ENCODE measurements around the gene ITPRID1. TPM values are rescaled to one million over a fixed set of nuclear protein-coding genes. Genes with fewer than 3 reads are reported as not detected.
A peak's percentile ranks its signal among the peaks of the same experiment; 100 is the strongest.
"Not testable (repeated sequence)": the region's sequence is repeated elsewhere in the genome, so short reads cannot be mapped to it uniquely, and the experiment has no call there.

The ITPRID1 gene
- 0.25 TPM for polyA plus RNA-seq
- long read RNA-seq, donor 1 = 0 reads
- long read RNA-seq, donor 2 = 0 reads
- long read RNA-seq, donor 3 = 0 reads
- long read RNA-seq, donor 4 = 0 reads
- long read RNA-seq, donor 5 = 0 reads
- long read RNA-seq, donor 6 = 0 reads
- long read RNA-seq, donor 7 = 0 reads
- long read RNA-seq, donor 8 = 0 reads
- long read RNA-seq, donor 9 = 0 reads
- long read RNA-seq, donor 10 = 0 reads
- long read RNA-seq, donor 11 = 0 reads

DNA sequence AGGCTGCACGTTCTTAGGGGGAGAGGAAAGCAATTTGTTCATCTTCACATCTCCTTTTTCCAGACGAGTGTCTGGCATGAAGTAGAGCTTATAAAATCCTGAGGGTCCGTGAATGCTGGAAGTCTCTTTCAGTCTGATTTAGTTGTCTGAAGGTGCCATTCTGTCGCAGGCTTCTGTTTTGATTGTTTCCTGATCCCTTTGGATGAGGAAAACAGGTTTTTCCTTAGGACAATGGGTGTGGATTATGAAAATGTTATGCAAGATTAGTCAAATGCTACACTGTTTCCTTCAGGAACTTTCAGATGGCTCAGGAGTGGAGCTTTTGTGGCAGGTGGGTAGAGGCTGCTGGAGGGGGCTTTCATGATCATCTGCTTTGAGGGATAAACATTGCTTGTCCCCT lies at the start of gene ITPRID1:
Gene ITPRID1 (plus strand): TSS at position 301 of the 400 bp plus-strand sequence. CDS start 38,935 bp downstream, outside the sequence.
- Histone ChIP-seq H3K4me3 (ENCODE audit: low read length) (no peak within 1 kb of the TSS), H3K9me3 (ENCODE audit: control insufficient read depth, low read depth, low read length) (peaks cover 5% of the 10 kb centered on the region), H3K36me3 (ENCODE audit: control insufficient read depth, insufficient read depth, low read length) (no peaks in the 10 kb centered on the region), H3K27me3 (ENCODE audit: control insufficient read depth, insufficient read depth, low read length) (no peaks in the 10 kb centered on the region), H3K27ac (ENCODE audit: low read length) (no peak within 1 kb of the TSS), H3K4me1 (ENCODE audit: control insufficient read depth, insufficient read depth, low read length) (no peaks in the 10 kb centered on the region)
- no CpG with 5 or more reads among the region's 4 CpGs for WGBS (ENCODE audit: insufficient coverage, low lambda C conversion rate)
- DNase-seq = no peak

DNA sequence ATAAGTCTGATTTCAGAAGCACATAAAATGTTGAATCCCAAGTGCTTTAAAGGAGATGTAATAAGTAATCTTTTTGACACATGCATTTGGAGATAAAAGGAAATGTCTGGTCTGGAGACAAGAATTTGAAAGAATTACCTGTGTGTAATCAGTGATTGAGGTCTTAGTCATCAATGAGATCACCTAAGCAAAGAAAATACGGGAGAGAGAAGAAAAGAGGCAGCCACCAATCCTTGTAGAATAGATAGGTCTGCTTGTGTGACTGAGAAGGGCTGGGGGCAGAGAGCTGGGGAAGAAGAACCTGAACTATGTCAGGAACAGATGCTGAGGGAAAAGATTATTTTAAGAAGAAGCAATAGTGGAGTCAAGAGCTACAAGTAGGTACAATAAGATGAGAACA lies 49.3 kb upstream of the ITPRID1 start:
- WGBS (ENCODE audit: insufficient coverage, low lambda C conversion rate) = no CpG with 5 or more reads among the region's 1 CpG
- peak in 1 of 2 donors; percentile 1 for DNase-seq
- H3K4me1 ChIP-seq (ENCODE audit: control insufficient read depth, insufficient read depth, low read length) = no peaks in the 10 kb centered on the region
- no peak overlapping the region for H3K27ac ChIP-seq (ENCODE audit: low read length)
- H3K36me3 ChIP-seq (ENCODE audit: control insufficient read depth, insufficient read depth, low read length) = no peaks in the 10 kb centered on the region
- H3K4me3 ChIP-seq (ENCODE audit: low read length) = no peak overlapping the region
- no peaks in the 10 kb centered on the region for H3K9me3 ChIP-seq (ENCODE audit: control insufficient read depth, low read depth, low read length)
- H3K27me3 ChIP-seq (ENCODE audit: control insufficient read depth, insufficient read depth, low read length) = no peaks in the 10 kb centered on the region

DNA sequence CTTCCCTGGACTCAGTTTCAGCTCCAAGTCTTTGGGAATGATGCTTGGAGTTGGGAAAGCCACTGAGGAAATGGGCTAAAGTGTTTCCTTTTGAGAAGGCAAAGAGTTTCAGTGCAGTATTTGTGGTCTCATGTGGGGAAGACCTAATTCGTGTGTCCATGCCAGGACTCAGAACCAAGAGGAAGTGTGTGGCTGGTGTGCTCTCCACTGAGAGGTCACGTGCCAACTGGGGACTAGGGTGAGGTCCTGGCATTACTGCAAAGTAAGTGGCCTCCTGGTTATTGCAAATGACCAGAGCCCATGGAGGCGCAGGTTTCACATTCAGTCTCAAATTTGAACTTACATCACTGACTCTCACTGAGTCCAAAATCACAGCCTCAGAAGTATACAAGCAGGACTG lies 48.6 kb upstream of the ITPRID1 start:
- H3K36me3 ChIP-seq (ENCODE audit: control insufficient read depth, insufficient read depth, low read length) = no peaks in the 10 kb centered on the region
- no peaks in the 10 kb centered on the region for H3K9me3 ChIP-seq (ENCODE audit: control insufficient read depth, low read depth, low read length)
- H3K4me3 ChIP-seq (ENCODE audit: low read length) = no peak overlapping the region
- DNase-seq = no peak
- H3K4me1 ChIP-seq (ENCODE audit: control insufficient read depth, insufficient read depth, low read length) = no peaks in the 10 kb centered on the region
- no peaks in the 10 kb centered on the region for H3K27me3 ChIP-seq (ENCODE audit: control insufficient read depth, insufficient read depth, low read length)
- no CpG with 5 or more reads among the region's 3 CpGs for WGBS (ENCODE audit: insufficient coverage, low lambda C conversion rate)
- H3K27ac ChIP-seq (ENCODE audit: low read length) = no peak overlapping the region

DNA sequence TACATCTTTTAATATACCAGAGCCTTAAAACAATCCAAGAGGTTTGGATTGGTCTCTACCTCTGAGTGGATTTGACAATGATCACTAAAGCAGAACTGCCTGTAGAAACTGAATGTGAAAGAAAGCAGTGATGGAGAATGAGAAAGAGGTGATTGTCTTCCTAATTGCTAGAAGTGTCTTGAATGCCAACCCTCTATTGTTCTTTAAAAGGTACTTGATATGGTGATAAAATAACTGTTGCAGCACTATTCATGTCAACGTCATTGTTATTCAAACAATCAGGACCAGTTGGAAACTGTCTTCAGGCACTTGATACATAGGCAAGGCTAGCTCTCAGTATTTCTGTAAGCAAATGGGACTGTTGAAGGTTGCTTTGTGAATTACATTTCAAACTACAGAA lies 47.9 kb upstream of the ITPRID1 start:
- no peak overlapping the region for H3K4me3 ChIP-seq (ENCODE audit: low read length)
- DNase-seq = no peak
- no peaks in the 10 kb centered on the region for H3K36me3 ChIP-seq (ENCODE audit: control insufficient read depth, insufficient read depth, low read length)
- no peaks in the 10 kb centered on the region for H3K4me1 ChIP-seq (ENCODE audit: control insufficient read depth, insufficient read depth, low read length)
- no peak overlapping the region for H3K27ac ChIP-seq (ENCODE audit: low read length)
- H3K27me3 ChIP-seq (ENCODE audit: control insufficient read depth, insufficient read depth, low read length) = no peaks in the 10 kb centered on the region
- no CpG with 5 or more reads among the region's 1 CpG for WGBS (ENCODE audit: insufficient coverage, low lambda C conversion rate)
- H3K9me3 ChIP-seq (ENCODE audit: control insufficient read depth, low read depth, low read length) = no peaks in the 10 kb centered on the region

DNA sequence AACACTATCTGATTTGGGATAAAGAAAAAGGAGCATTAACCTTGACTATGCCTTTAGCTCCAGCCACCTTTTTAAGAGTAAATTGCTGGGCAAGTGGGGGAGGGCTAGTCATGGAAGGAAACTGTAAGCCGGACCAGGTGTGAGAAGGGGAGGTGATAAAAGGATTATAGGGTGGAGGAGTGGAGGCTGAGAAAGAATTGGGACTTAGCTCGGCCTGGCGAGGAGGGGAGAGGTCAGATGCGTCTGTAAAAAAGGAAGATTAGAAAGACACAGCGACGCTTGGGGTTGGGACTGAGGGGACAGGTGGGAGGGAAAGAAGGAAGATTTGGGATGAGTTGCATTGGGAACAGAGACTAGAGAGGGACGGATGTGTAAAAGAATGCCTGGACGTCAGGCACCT lies 43.0 kb upstream of the ITPRID1 start:
- not testable (repeated sequence) for H3K9me3 ChIP-seq (ENCODE audit: control insufficient read depth, low read depth, low read length); H3K4me1 ChIP-seq (ENCODE audit: control insufficient read depth, insufficient read depth, low read length); H3K4me3 ChIP-seq (ENCODE audit: low read length); H3K27ac ChIP-seq (ENCODE audit: low read length); DNase-seq; H3K36me3 ChIP-seq (ENCODE audit: control insufficient read depth, insufficient read depth, low read length); H3K27me3 ChIP-seq (ENCODE audit: control insufficient read depth, insufficient read depth, low read length)
- 70% methylated on average over 2 of the region's 8 CpGs for WGBS (ENCODE audit: insufficient coverage, low lambda C conversion rate)

DNA sequence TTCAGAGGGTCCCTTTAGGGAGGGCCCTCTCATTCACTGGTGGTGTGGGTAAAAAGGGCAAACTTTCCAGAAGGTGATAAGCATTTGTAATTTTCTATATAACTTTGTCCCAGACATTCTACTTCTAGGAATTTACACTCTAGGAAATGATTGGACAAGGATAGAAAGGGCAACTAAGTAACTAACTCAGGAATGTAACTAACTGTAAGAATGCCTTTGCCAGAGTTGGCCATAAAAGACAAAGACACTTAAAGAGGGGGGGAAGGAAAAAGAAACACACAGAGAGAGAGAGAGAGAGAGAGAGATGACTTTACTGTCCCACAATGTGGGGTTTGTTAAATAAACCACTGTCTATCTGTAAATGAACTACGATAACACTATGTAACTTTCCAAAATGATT lies 38.5 kb upstream of the ITPRID1 start:
- Histone ChIP-seq H3K9me3 (ENCODE audit: control insufficient read depth, low read depth, low read length) (no peaks in the 10 kb centered on the region), H3K36me3 (ENCODE audit: control insufficient read depth, insufficient read depth, low read length) (no peaks in the 10 kb centered on the region), H3K4me1 (ENCODE audit: control insufficient read depth, insufficient read depth, low read length) (no peaks in the 10 kb centered on the region), H3K27me3 (ENCODE audit: control insufficient read depth, insufficient read depth, low read length) (no peaks in the 10 kb centered on the region), H3K4me3 (ENCODE audit: low read length) (no peak overlapping the region), H3K27ac (ENCODE audit: low read length) (no peak overlapping the region)
- no CpG with 5 or more reads among the region's 1 CpG for WGBS (ENCODE audit: insufficient coverage, low lambda C conversion rate)
- DNase-seq = no peak

DNA sequence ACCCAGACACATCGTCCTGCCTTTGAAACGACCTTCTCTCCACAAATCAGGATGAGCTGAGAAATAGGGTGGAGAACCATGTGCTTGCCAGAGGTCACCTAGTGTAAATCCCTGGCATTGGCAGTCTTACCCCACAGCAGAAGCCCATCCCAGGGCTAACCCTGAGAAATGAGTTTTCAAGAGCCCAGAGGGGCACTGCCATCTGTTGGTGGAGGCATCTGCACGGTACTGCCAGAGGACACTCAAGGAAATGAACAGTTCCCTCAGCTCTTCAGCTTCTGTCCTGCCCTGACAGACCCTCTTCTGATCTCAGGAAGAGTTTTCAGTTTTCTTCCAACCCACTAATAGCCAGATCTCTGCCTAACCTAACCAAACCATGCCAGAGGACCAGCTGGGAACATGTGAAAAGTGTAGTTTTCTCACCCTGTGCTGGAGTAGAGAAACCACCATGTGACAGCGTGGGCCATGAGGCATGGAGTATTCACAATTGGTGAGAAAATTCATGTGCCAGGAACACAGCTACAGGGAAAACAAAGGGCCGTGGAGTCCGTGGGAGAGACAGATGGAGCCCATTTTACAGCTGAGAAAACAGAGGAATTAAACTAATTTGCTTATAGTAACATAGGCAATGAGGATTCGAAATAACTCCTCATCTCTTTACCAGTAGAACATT lies 37.7 kb upstream of the ITPRID1 start:
- no peaks in the 10 kb centered on the region for H3K36me3 ChIP-seq (ENCODE audit: control insufficient read depth, insufficient read depth, low read length)
- WGBS (ENCODE audit: insufficient coverage, low lambda C conversion rate) = 100% methylated on average over 1 of the region's 7 CpGs
- DNase-seq = no peak
- no peaks in the 10 kb centered on the region for H3K27me3 ChIP-seq (ENCODE audit: control insufficient read depth, insufficient read depth, low read length)
- no peak overlapping the region for H3K27ac ChIP-seq (ENCODE audit: low read length)
- no peak overlapping the region for H3K4me3 ChIP-seq (ENCODE audit: low read length)
- H3K9me3 ChIP-seq (ENCODE audit: control insufficient read depth, low read depth, low read length) = no peaks in the 10 kb centered on the region
- no peaks in the 10 kb centered on the region for H3K4me1 ChIP-seq (ENCODE audit: control insufficient read depth, insufficient read depth, low read length)

DNA sequence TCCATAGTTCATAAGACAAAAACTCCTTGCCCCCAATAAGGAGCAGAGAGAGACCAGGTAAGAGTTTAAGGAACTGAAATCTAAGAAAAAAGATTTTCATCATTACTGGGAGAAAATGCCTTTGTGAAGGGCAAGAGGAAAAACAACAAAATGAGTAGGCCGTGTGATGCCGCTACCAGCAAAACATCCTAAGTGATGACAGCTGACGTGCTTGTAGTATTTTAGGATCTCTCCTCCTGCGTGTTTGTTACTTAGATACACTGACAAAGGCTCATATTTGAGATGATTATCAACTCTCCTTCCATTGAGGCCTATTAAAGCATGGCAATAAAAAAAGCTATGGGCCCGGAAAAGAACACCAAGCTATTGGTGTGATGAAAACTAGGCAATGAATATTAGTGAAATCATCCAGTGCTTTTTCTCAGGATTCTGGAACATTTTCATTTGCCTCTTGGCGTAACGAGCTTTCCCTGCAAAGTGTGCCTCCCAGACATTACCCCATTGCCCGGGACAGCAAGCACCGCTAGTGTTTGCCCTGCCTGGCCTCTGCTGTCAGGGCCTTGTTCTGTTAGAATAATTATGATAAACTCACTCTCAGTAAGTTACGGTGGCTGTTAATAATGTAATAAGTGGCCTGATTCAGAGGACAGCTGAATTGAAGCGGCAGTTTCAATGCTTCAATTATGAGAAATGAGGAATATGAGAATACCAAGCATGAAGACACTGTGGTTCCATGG lies 36.8 kb upstream of the ITPRID1 start:
- 90% methylated on average over 3 of the region's 11 CpGs for WGBS (ENCODE audit: insufficient coverage, low lambda C conversion rate)
- no peak overlapping the region for H3K4me3 ChIP-seq (ENCODE audit: low read length)
- DNase-seq = no peak
- no peaks in the 10 kb centered on the region for H3K4me1 ChIP-seq (ENCODE audit: control insufficient read depth, insufficient read depth, low read length)
- no peaks in the 10 kb centered on the region for H3K27me3 ChIP-seq (ENCODE audit: control insufficient read depth, insufficient read depth, low read length)
- H3K27ac ChIP-seq (ENCODE audit: low read length) = no peak overlapping the region
- no peaks in the 10 kb centered on the region for H3K36me3 ChIP-seq (ENCODE audit: control insufficient read depth, insufficient read depth, low read length)
- H3K9me3 ChIP-seq (ENCODE audit: control insufficient read depth, low read depth, low read length) = no peaks in the 10 kb centered on the region

DNA sequence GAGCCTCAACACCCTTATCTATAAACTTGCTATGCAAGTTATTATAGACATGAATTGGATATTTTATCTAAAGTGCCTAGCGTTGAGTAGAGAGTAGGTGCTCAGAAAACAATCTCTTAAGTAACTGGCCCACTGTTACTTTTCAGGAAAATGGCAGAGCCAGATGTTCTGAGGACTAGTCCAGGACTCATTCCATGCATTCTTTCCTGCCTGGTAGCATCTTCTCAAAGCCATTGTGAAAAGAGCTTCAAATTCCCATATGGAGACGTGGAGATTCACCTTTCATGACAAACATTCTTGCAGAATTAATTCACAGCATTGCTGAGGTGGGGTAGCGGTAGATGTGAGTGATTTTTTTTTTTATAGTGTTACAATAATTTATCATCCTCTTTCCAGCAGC lies 35.9 kb upstream of the ITPRID1 start:
- Histone ChIP-seq H3K36me3 (ENCODE audit: control insufficient read depth, insufficient read depth, low read length) (no peaks in the 10 kb centered on the region), H3K27me3 (ENCODE audit: control insufficient read depth, insufficient read depth, low read length) (no peaks in the 10 kb centered on the region), H3K9me3 (ENCODE audit: control insufficient read depth, low read depth, low read length) (no peaks in the 10 kb centered on the region), H3K4me3 (ENCODE audit: low read length) (no peak overlapping the region), H3K27ac (ENCODE audit: low read length) (no peak overlapping the region), H3K4me1 (ENCODE audit: control insufficient read depth, insufficient read depth, low read length) (no peaks in the 10 kb centered on the region)
- DNase-seq = no peak
- 53% methylated on average over 2 of the region's 3 CpGs for WGBS (ENCODE audit: insufficient coverage, low lambda C conversion rate)

DNA sequence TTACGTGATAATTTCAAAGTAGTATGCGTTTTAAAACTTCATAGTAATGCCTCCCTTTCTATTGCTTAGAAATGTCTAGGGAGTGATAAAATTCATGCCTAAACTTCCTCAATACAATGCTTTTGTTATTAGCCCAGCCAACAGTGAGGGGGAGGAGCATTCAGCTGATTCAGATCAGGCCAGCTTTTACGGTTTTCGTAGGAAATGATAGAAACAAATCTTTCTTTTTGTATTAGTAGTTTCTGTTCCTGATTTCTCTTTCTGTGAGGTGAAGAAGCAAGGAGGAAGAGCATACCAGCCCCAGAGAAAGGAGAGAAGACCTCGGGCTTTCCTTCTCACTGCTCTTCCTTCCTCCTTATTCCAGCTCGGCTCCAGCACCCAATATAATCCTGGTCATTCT lies 35.2 kb upstream of the ITPRID1 start:
- no peaks in the 10 kb centered on the region for H3K36me3 ChIP-seq (ENCODE audit: control insufficient read depth, insufficient read depth, low read length)
- DNase-seq = no peak

More for the DNA sequence above, 35.2 kb upstream of the ITPRID1 start:
- Histone ChIP-seq H3K27me3 (ENCODE audit: control insufficient read depth, insufficient read depth, low read length) (no peaks in the 10 kb centered on the region), H3K9me3 (ENCODE audit: control insufficient read depth, low read depth, low read length) (no peaks in the 10 kb centered on the region), H3K4me3 (ENCODE audit: low read length) (no peak overlapping the region), H3K27ac (ENCODE audit: low read length) (no peak overlapping the region), H3K4me1 (ENCODE audit: control insufficient read depth, insufficient read depth, low read length) (no peaks in the 10 kb centered on the region)
- 60% methylated on average over 1 of the region's 6 CpGs for WGBS (ENCODE audit: insufficient coverage, low lambda C conversion rate)
